Suprapubic skin (tissue), 4 donors: ENCODE data around the gene NT5DC4. TPM values are rescaled to one million over a fixed set of nuclear protein-coding genes. Genes with fewer than 3 reads are reported as not detected.

ENCODE experiments used
- DNase-seq, 2 donors: peaks; one replicate each; pipeline ENCODE4 v3.0.0-alpha.2; 2019; ENCODE audit warnings: low spot score in 2 of 2
- H3K27ac ChIP-seq: fragments of 200-600 bp; sonication (generic); one replicate; pipeline ENCODE4 v1.5.1; 2019
- H3K27me3 ChIP-seq: fragments of 200-600 bp; sonication (generic); one replicate; pipeline ENCODE4 v1.5.1; 2019
- H3K36me3 ChIP-seq: fragments of 200-600 bp; sonication (generic); one replicate; pipeline ENCODE4 v1.5.1; 2019
- H3K4me1 ChIP-seq: fragments of 200-600 bp; sonication (generic); one replicate; pipeline ENCODE4 v1.5.1; 2019
- H3K4me3 ChIP-seq: fragments of 200-600 bp; sonication (generic); one replicate; pipeline ENCODE4 v1.5.1; 2019; ENCODE audit warnings: mild to moderate bottlenecking
- H3K9me3 ChIP-seq: fragments of 200-600 bp; sonication (generic); one replicate; pipeline ENCODE4 v1.5.1; 2019
- CTCF ChIP-seq, 2 donors: fragments of 200-600 bp in 1 of 2; fragments of 450-650 bp in 1 of 2; sonication (generic) in 1 of 2; IDR thresholded peaks; one replicate each; pipeline ENCODE4 v1.5.1; 2016 to 2019; ENCODE audit warnings: antibody characterized with exemption in 2 of 2, mild to moderate bottlenecking in 1 of 2, moderate library complexity in 1 of 2
- EP300 ChIP-seq: sonication (generic); formaldehyde crosslinking; IDR thresholded peaks from one replicate; pipeline ENCODE4 v1.6.1; 2017; ENCODE audit warnings: antibody characterized with exemption
- POLR2A ChIP-seq, 2 donors: fragments of 450-650 bp; IDR thresholded peaks; one replicate each; pipeline ENCODE4 v1.6.1; 2017; ENCODE audit warnings: antibody characterized with exemption in 2 of 2, mild to moderate bottlenecking in 2 of 2, moderate library complexity in 2 of 2
- POLR2AphosphoS5 ChIP-seq, 3 donors: sonication (generic); formaldehyde crosslinking; IDR thresholded peaks; one replicate each; pipeline ENCODE4 v1.6.1; 2017; ENCODE audit warnings: antibody characterized with exemption in 3 of 3
- WGBS: methylation state at CpG from one replicate; pipeline ENCODE4 v1.1.5; 2018; 5-methylcytosine and 5-hydroxymethylcytosine counted together
- total RNA-seq, 4 donors: library from RNA; depleted of rRNA; stranded (reverse); fragments of >200 nt; gene quantifications; one replicate each; pipeline ENCODE4 v1.1.0, GENCODE V29; 2016

NT5DC4 gene
- total RNA-seq, 4 donors from 2014 or later = 4.2 TPM; not detected in 3

- Histone ChIP-seq H3K4me3 (no peak overlapping the region), H3K27me3 (no peaks in the 10 kb centered on the region), H3K27ac (no peak overlapping the region), H3K9me3 (no peaks in the 10 kb centered on the region), H3K4me1 (peaks cover 11% of the 10 kb centered on the region), H3K36me3 (no peaks in the 10 kb centered on the region)
- 88% methylated on average over 21 of the region's 23 CpGs for WGBS
- DNase-seq = no peak
- TF ChIP-seq CTCF (IDR thresholded peaks at IDR 0.05) = no peak
- TF ChIP-seq EP300 = no peak
- no peak for TF ChIP-seq POLR2A (IDR thresholded peaks at IDR 0.05)
- TF ChIP-seq POLR2AphosphoS5 (IDR thresholded peaks at IDR 0.05) = no peak
These were observed 1.2 kb downstream of the NT5DC4 start for GRCh38 chr2:112721819-112722522.

GRCh38 chr2:112722816-112723546, 2.2 kb downstream of the NT5DC4 start:
- no peak for DNase-seq
- H3K4me3 ChIP-seq = no peak overlapping the region
- H3K36me3 ChIP-seq = no peaks in the 10 kb centered on the region
- H3K9me3 ChIP-seq = no peaks in the 10 kb centered on the region
- TF ChIP-seq POLR2A (IDR thresholded peaks at IDR 0.05) (no peak), POLR2AphosphoS5 (IDR thresholded peaks at IDR 0.05) (no peak), CTCF (IDR thresholded peaks at IDR 0.05) (no peak), EP300 (no peak)
- WGBS = 95% methylated on average over 4 of the region's 9 CpGs
- peaks cover 4% of the 10 kb centered on the region for H3K27me3 ChIP-seq
- H3K27ac ChIP-seq = no peak overlapping the region
- peaks cover 12% of the 10 kb centered on the region for H3K4me1 ChIP-seq

GRCh38 chr2:112723547-112723940, 2.7 kb downstream of the NT5DC4 start:
- no peaks in the 10 kb centered on the region for H3K9me3 ChIP-seq
- H3K27me3 ChIP-seq = peaks cover 4% of the 10 kb centered on the region
- no peak for DNase-seq
- TF ChIP-seq POLR2A (IDR thresholded peaks at IDR 0.05) = no peak
- TF ChIP-seq CTCF (IDR thresholded peaks at IDR 0.05) = no peak
- no peak for TF ChIP-seq POLR2AphosphoS5 (IDR thresholded peaks at IDR 0.05)
- TF ChIP-seq EP300 = no peak
- H3K36me3 ChIP-seq = no peaks in the 10 kb centered on the region
- WGBS = 90% methylated on average over 2 of the region's 6 CpGs
- H3K4me3 ChIP-seq = no peak overlapping the region
- peaks cover 12% of the 10 kb centered on the region for H3K4me1 ChIP-seq
- no peak overlapping the region for H3K27ac ChIP-seq

GRCh38 chr2:112723995-112724394, 3.2 kb downstream of the NT5DC4 start:
- H3K36me3 ChIP-seq = no peaks in the 10 kb centered on the region
- no peak for TF ChIP-seq EP300
- TF ChIP-seq CTCF (IDR thresholded peaks at IDR 0.05) = no peak
- no peak for TF ChIP-seq POLR2A (IDR thresholded peaks at IDR 0.05)
- no peak for TF ChIP-seq POLR2AphosphoS5 (IDR thresholded peaks at IDR 0.05)
- no peak overlapping the region for H3K4me3 ChIP-seq
- peaks cover 12% of the 10 kb centered on the region for H3K4me1 ChIP-seq
- 97% methylated on average over 3 of the region's 8 CpGs for WGBS
- H3K9me3 ChIP-seq = no peaks in the 10 kb centered on the region
- DNase-seq = no peak
- peaks cover 4% of the 10 kb centered on the region for H3K27me3 ChIP-seq
- H3K27ac ChIP-seq = no peak overlapping the region
